ENCODE measurements around the gene MZT2B.
"Not testable (repeated sequence)": the region's sequence is repeated elsewhere in the genome, so short reads cannot be mapped to it uniquely, and the experiment has no call there.

MZT2B gene

DNA sequence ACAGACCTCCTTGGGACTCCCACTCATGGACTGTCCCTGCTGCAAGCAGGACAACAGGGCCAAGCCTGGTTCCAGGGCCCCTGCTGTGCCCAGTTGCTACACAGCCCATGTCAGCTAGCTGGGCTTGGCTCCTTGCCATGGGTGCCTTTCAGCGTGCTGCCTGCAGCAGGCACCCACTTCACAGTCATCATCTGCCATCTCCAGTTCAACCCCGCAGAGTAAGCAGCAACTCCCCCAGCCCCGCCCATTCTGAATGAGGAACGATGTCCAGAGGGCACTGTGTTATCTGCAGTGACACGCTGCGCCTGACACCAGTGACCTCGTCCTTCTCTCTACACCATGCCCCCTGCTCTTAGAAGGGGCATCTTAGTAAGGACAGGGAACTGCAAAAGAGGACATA, 20.5 kb downstream of the MZT2B start:
- DNase-seq (ENCODE audit: low read depth in 1 of 2, low spot score in 1 of 2) = not testable (repeated sequence)

DNA sequence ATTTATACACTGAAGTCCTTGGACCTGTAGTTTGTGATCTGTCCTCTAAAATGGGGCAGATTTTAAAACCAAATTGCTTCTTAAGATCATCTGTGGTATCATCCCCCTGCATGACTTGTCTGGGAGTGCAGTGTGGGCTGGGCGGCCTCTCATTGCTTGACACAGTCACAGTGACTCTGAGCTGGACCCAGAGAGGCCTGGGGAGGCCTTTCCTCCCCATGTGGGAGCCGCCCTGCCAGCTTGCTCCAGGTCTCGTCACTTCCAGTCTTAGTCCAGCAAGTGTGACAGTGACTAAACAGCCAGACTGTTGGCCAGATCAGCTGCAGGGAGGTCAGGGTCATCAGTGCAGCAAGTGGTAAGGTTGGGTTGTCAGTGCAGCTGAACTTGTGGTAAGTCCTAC, 21.1 kb downstream of the MZT2B start:
- not testable (repeated sequence) for DNase-seq (ENCODE audit: low read depth in 1 of 2, low spot score in 1 of 2)

DNA sequence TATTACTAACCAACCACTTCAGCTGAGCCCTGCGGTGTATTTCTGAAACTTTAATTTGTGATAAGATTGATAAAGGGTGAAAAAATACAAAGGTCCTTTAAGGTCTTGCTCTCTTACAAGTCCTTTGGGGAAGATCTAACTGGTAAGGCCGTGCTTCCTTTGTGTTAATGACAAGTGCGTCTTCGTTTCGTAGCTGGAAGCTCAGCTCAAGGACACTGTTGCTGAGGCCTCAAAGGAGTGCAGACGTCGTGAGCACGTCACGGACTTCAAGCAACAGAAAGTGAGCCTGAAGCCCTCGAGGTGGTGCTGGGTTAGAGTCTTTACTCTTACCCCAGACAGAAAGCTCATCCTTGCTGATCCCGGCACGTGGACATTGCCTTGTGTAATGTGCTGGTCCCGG, 25.0 kb downstream of the MZT2B start:
- DNase-seq (ENCODE audit: low read depth in 1 of 2, low spot score in 1 of 2) = not testable (repeated sequence)

DNA sequence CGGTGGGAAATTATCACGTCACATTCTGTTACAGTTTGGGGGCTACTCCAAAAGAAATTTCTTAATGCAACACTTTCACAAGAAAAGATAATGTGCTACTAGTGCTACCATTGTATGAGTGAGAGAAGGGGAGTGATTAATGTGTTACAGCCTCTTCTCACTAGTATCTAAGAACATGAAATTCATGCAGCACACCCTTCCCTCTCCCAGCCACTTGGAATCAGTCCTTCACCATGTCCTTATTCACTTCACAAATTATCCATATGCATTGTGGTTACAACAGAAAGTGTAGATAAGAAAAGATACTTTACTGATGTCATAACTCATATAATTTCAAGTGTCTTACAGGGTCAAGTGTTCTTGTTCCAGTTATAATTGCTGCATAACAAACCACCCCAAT, 37.1 kb downstream of the MZT2B start:
- not testable (repeated sequence) for DNase-seq (ENCODE audit: low read depth in 1 of 2, low spot score in 1 of 2)

DNA sequence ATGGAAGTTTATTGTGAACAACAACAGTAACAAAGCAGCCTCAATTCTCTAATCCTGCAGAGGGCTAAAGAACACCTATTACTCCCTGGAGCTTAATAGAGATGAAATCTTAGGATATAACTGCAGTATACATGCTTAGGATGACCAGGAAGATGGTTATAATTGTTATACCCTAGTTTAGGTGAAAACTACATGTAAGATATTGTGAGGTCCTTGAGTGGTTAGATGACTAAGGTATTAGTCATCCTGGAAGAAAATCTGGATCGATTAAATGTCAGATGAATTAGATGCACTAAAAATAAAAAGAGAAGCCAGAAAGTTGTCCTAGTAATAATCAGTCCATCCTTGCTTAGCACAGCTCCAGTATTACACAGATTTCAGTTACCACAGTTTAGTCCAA, 38.4 kb downstream of the MZT2B start:
- DNase-seq (ENCODE audit: low read depth in 1 of 2, low spot score in 1 of 2) = not testable (repeated sequence)

DNA sequence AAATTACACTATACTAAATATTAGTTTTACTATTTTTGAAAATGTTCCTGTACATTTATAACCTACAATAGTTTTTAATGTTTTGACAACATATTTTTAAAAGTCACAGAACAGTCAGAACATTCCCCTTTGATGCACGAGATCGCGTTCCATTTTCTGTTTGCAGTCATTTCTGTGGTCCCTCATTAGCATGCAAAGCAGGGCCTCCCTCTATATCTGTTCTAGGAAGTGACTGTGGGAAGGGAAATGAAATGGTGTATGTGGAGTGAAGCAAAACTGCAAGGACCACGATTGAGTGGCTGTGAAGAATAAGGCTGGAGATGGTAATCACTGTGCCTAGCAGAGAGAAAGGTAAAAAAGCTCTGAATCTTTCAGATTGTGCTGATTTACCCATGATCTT, 40.5 kb downstream of the MZT2B start:
- DNase-seq (ENCODE audit: low read depth in 1 of 2, low spot score in 1 of 2) = not testable (repeated sequence)

DNA sequence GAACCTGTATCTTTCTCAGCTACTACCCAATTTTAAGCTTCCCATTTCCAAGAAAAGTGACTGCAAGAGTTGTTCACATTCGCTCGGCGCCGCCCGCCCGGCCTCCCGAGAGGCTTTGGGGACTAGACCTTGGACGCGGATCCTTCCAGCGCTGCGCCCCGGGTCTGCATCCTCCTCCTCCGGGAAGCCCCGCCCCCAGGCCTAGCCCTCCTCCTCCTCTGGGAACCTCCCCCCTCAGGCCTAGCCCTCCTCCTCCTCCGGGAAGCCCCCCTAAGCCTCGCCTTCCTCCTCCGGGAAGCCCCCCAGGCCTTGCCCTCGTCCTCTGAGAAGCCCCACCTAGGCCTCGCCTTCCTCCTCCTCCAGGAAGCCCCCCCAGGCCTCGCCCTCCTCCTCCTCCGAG, 45.9 kb downstream of the MZT2B start:
- not testable (repeated sequence) for DNase-seq (ENCODE audit: low read depth in 1 of 2, low spot score in 1 of 2)

DNA sequence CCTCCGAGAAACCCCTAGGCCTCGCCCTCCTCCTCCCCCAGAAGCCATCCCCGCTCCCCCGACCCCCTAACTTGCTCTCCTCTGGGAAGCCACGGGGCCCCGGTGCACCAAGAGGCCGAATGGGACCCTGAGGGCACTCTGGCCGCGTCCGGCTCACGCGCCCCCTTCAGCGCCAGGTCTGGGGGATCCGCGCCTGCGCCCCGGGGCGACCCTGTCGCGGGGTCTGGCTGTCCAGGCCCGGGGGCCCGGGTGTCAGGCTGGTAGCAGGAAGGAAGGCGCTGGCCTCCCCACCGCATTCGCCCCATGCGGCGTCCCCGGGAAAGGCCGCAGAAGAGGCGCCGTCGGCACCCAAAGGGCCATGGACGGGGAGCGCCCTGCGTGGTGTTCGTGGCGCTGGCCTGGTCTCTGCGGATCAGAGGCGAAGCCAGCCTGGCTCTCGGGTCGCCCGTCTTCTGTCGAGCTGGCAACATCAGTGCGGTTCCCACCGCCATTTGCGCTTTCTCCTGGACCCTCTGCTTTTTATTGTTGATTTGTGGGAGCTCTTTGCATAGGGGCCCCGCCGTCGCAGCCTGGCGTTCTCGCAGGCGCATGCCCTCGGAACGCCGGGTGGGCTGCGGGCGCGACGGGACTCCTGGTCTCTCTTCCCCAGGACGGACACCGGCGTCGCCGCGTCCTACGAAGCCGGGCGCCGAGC, 46.6 kb downstream of the MZT2B start:
- not testable (repeated sequence) for DNase-seq (ENCODE audit: low read depth in 1 of 2, low spot score in 1 of 2)

DNA sequence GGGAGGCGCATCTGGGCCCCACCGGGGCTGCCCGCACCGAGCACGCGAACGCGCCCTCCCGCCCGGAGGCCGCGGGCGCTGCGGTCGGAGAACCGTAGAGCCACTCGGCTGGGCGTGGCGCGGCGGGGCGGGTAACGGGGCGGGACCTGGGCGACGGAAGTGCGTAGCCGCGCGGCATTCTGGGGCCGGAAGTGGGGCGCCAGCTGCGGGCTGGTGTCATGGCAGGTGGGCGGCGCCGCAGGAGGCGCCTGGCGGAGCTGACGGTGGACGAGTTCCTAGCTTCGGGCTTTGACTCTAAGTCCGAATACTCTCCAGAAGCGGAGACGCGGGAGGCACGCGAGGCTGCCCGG, 47.1 kb downstream of the MZT2B start:
- not testable (repeated sequence) for DNase-seq (ENCODE audit: low read depth in 1 of 2, low spot score in 1 of 2)

DNA sequence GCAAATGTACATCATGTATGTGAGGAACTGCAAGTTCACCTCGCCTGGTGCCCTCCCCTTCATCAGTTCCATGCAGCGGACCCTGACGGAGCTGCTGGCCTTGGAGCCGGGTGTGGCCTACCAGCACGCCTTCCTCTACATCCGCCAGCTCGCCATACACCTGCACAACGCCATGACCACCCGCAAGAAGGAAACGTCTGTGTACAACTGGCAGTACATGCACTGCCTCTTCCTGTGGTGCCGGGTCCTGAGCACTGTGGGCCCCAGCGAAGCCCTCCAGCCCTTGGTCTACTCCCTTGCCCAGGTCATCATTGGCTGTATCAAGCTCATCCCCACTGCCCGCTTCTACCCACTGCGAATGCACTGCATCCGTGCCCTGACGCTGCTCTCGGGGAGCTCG, 48.3 kb downstream of the MZT2B start:
- DNase-seq (ENCODE audit: low read depth in 1 of 2, low spot score in 1 of 2) = not testable (repeated sequence)

DNA sequence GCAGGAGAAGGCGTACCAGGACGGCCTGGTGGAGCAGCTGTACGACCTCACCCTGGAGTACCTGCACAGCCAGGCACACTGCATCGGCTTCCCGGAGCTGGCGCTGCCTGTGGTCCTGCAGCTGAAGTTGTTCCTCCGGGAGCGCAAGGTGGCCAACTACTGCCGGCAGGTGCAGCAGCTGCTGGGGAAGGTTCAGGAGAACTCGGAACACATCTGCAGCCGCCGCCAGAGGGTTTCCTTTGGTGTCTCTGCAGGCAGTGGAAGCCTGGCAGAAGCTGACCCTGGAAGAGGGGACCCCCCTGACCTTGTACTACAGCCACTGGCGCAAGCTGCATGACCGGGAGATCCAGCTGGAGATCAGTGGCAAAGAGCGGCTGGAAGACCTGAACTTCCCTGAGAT, 48.8 kb downstream of the MZT2B start:
- not testable (repeated sequence) for DNase-seq (ENCODE audit: low read depth in 1 of 2, low spot score in 1 of 2)

DNA sequence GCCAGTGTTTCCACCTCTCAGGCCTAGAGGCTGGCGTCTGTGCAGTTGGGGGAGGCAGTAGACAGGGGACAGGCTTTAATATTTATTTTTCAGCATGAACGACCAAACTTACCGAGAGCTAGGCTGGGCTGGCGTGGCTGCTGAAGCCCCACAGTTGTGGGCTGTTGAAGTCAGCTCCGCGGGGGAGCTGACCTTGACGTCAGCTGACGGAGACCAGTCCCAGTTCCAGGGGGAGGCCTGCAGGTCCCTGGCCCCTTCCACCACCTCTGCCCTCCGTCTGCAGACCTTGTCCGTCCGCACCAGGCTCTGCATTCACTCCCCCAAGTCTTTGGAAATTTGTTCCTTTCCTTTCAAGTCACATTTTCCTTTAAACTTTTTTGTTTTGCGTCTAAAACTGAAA, 49.6 kb downstream of the MZT2B start:
- DNase-seq (ENCODE audit: low read depth in 1 of 2, low spot score in 1 of 2) = no peak

DNA sequence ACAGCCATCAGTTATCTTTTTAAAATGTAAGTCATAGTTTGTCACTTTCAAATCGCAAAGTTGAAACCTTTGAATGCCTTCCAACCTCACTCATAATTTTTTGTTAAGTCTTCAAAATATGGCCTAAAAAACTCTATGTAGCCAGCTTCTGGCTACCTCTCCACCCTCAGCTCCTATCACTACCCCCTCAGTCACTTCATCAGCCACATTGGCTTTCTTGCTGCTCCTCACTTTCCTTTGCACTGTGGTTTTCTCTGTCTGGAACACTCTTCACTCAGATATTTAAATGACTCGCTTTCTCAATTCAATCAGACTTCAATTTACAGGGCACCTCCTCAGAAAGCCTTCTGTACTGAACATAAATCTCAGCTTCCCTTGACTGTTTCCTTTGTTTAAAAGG, 51.0 kb downstream of the MZT2B start:
- DNase-seq (ENCODE audit: low read depth in 1 of 2, low spot score in 1 of 2) = not testable (repeated sequence)

DNA sequence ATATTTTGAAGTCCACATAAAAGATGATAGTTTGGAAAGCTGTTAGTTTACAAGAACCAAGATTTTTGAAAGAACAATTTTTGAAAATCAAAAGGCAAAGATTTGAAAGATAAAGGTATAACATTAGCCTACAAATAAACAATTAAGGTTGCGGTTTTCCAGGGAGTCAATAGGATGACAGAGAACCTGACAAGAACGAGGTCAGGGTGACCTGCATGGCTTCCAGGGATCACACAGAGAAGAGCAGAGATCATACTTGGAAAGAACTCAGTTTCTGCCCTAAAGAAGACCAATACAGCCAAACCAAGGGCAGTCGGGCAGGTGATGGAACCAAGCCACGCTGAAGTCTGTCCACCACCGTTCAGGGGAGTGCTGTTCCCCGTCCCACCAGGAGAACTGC, 57.5 kb downstream of the MZT2B start:
- not testable (repeated sequence) for DNase-seq (ENCODE audit: low read depth in 1 of 2, low spot score in 1 of 2)
